ENCODE results near the gene AP1M1.

The AP1M1 gene

GRCh38 chr19:16197622-16198369 lies at the start of gene AP1M1:
Gene AP1M1 (plus strand): TSS chr19:16197911. CDS start chr19:16198027, 116 bp downstream.
- in situ Hi-C loops (cut with MboI; ENCODE audit: low sequenced_read_pairs, unreplicated experiment): loop anchor here (10.0 to 25.0 kb wide), 2 partner anchors 153 to 560 kb away; partner anchors contain the start of gene CYP4F3
- peak; percentile 100 for DNase-seq (ENCODE audit: low spot score)

GRCh38 chr19:16148443-16149229 lies 49.1 kb upstream of the AP1M1 start:
- no peak for DNase-seq (ENCODE audit: low spot score)
- in situ Hi-C loops (cut with MboI; ENCODE audit: low sequenced_read_pairs, unreplicated experiment): no loop called here
- TF ChIP-seq CTCF (IDR thresholded peaks at IDR 0.05; ENCODE audit: borderline replicate concordance, control extremely low read depth, extremely low read depth, insufficient read depth, missing control alignments): no peak

More at GRCh38 chr19:16197622-16198369, at the start of gene AP1M1:
- no peak for TF ChIP-seq CTCF (IDR thresholded peaks at IDR 0.05; ENCODE audit: borderline replicate concordance, control extremely low read depth, extremely low read depth, insufficient read depth, missing control alignments)

- in situ Hi-C loops (cut with MboI; ENCODE audit: low sequenced_read_pairs, unreplicated experiment): no loop called here
- TF ChIP-seq CTCF (IDR thresholded peaks at IDR 0.05; ENCODE audit: borderline replicate concordance, control extremely low read depth, extremely low read depth, insufficient read depth, missing control alignments): no peak
- DNase-seq (ENCODE audit: low spot score): no peak
Observed at GRCh38 chr19:16153582-16154336, 44.0 kb upstream of the AP1M1 start.

- DNase-seq (ENCODE audit: low spot score): no peak
- no peak for TF ChIP-seq CTCF (IDR thresholded peaks at IDR 0.05; ENCODE audit: borderline replicate concordance, control extremely low read depth, extremely low read depth, insufficient read depth, missing control alignments)
- in situ Hi-C loops (cut with MboI; ENCODE audit: low sequenced_read_pairs, unreplicated experiment): no loop called here
Observed at GRCh38 chr19:16154557-16154956, 43.2 kb upstream of the AP1M1 start.

- DNase-seq (ENCODE audit: low spot score): no peak
- no peak for TF ChIP-seq CTCF (IDR thresholded peaks at IDR 0.05; ENCODE audit: borderline replicate concordance, control extremely low read depth, extremely low read depth, insufficient read depth, missing control alignments)
- in situ Hi-C loops (cut with MboI; ENCODE audit: low sequenced_read_pairs, unreplicated experiment): no loop called here
Observed at GRCh38 chr19:16155128-16155527, 42.6 kb upstream of the AP1M1 start.

DNA sequence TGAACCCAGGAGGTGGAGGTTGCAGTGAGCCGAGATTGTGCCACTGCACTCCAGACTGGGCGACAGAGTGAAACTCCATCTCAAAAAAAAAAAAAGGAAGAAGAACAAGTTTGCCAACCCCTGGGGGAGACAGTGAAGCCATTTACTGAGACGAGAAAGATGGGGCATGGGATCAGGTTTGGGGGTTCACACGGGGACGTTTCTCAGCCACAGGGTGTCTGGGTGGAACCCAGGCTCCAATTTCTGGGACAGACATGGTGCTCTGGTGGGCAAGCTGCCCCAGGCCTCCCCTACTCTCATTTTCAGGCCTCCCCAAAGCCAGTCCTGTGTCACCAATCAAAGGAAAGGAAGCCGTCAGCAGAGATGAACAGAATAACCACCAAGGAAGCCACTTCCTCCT lies 40.8 kb upstream of the AP1M1 start:
- no peak for DNase-seq (ENCODE audit: low spot score)
- in situ Hi-C loops (cut with MboI; ENCODE audit: low sequenced_read_pairs, unreplicated experiment): no loop called here
- TF ChIP-seq CTCF (IDR thresholded peaks at IDR 0.05; ENCODE audit: borderline replicate concordance, control extremely low read depth, extremely low read depth, insufficient read depth, missing control alignments): no peak
